EL (cell line): ENCODE data around the gene SEPTIN8.
A peak's percentile ranks its signal among the peaks of the same experiment; 100 is the strongest.

ENCODE experiments used
- DNase-seq: peaks from one replicate; pipeline ENCODE4 v3.0.0-alpha.2; 2016

SEPTIN8 gene

GRCh38 chr5:132779961-132780360, 2.9 kb upstream of the SEPTIN8 start:
- DNase-seq, result no peak

GRCh38 chr5:132778856-132779255, 1.8 kb upstream of the SEPTIN8 start:
- no peak for DNase-seq

GRCh38 chr5:132778129-132778528, 1.1 kb upstream of the SEPTIN8 start:
- DNase-seq, result no peak

GRCh38 chr5:132776938-132777208, 166 bp downstream of the SEPTIN8 start:
- no peak for DNase-seq

- peak; percentile 68 for DNase-seq
Measured at GRCh38 chr5:132776131-132776937, 705 bp downstream of the SEPTIN8 start.

GRCh38 chr5:132775476-132775961, 1.5 kb downstream of the SEPTIN8 start:
- DNase-seq, result no peak

- DNase-seq, result no peak
Measured at GRCh38 chr5:132774896-132775295, 2.1 kb downstream of the SEPTIN8 start.

GRCh38 chr5:132774406-132774805, 2.6 kb downstream of the SEPTIN8 start:
- no peak for DNase-seq

GRCh38 chr5:132773601-132774355, 3.3 kb downstream of the SEPTIN8 start:
- DNase-seq, result no peak

- no peak for DNase-seq
Measured at GRCh38 chr5:132773114-132773513, 3.9 kb downstream of the SEPTIN8 start.

- no peak for DNase-seq
Measured at GRCh38 chr5:132772291-132773070, 4.6 kb downstream of the SEPTIN8 start.

GRCh38 chr5:132771503-132771998, 5.5 kb downstream of the SEPTIN8 start:
- DNase-seq, result peak; percentile 89

- DNase-seq, result no peak
Measured at GRCh38 chr5:132770476-132771159, 6.4 kb downstream of the SEPTIN8 start.

GRCh38 chr5:132768485-132768868, 8.6 kb downstream of the SEPTIN8 start:
- DNase-seq, result no peak

GRCh38 chr5:132767150-132767549, 9.9 kb downstream of the SEPTIN8 start:
- DNase-seq, result no peak

GRCh38 chr5:132766806-132767055, 10.3 kb downstream of the SEPTIN8 start:
- no peak for DNase-seq

- DNase-seq, result no peak
Measured at GRCh38 chr5:132766020-132766805, 10.8 kb downstream of the SEPTIN8 start.

GRCh38 chr5:132765311-132766019, 11.6 kb downstream of the SEPTIN8 start:
- no peak for DNase-seq

- no peak for DNase-seq
Measured at GRCh38 chr5:132764671-132765238, 12.3 kb downstream of the SEPTIN8 start.

GRCh38 chr5:132764051-132764450, 13.0 kb downstream of the SEPTIN8 start:
- DNase-seq, result no peak
